Brain microvascular endothelial cell (primary cell): ENCODE data around the gene SMAD7.

Experiments
- DNase-seq: peaks from one replicate; pipeline ENCODE4 v3.0.0-alpha.2; 2020
- H3K27ac ChIP-seq: fragments of 250-450 bp; sonication (Bioruptor Pico); 2 replicates; pipeline ENCODE4 v1.5.1; 2020; ENCODE audit warnings: mild to moderate bottlenecking, moderate library complexity
- H3K27me3 ChIP-seq: fragments of 250-450 bp; sonication (Bioruptor Pico); replicated peaks from 2 replicates; pipeline ENCODE4 v1.5.1; 2020; ENCODE audit warnings: mild to moderate bottlenecking
- H3K36me3 ChIP-seq: fragments of 250-450 bp; sonication (Bioruptor Pico); replicated peaks from 2 replicates; pipeline ENCODE4 v1.5.1; 2020; ENCODE audit warnings: mild to moderate bottlenecking
- H3K4me3 ChIP-seq: 2 replicates; pipeline ENCODE4 v1.5.1; 2011; ENCODE audit warnings: low read depth, mild to moderate bottlenecking, control low read depth, low read length, moderate library complexity
- CTCF ChIP-seq: IDR thresholded peaks from 2 replicates; pipeline ENCODE4 v1.5.1; 2011; ENCODE audit warnings: low read depth, mild to moderate bottlenecking, moderate library complexity, low read length, control low read depth, inconsistent platforms; ENCODE audit errors: missing control alignments
- in situ Hi-C: cut with HindIII; loops from 2 replicates; pipeline ENCODE4 v1.10.0; 2017; ENCODE audit warnings: low sequenced_read_pairs, low pct_ligation_motif_present

SMAD7 gene

DNA sequence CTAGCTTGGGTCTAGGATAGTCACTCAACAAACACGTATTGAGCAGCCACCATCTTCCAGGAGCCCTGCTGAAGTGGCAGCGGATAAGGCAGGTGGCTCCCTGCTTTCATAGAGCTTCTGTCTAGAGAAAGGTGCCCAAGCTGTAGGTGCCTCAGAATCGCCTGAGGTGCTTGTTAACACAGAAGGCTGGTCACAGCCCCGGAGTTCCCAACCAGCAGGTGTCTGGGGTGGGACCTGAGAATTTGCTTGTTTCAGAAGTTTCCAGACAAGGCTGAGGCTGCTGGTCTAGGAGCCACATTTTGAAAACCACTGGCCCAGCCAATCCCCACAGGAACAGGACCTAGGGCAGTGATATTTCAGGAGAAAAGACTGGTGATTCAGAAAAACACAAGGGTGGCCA, 45.3 kb upstream of the SMAD7 start:
- no peak overlapping the region for H3K4me3 ChIP-seq
- DNase-seq = no peak
- no peaks in the 10 kb centered on the region for H3K36me3 ChIP-seq
- no peaks in the 10 kb centered on the region for H3K27me3 ChIP-seq
- in situ Hi-C loops = no loop called here
- H3K27ac ChIP-seq = no peak overlapping the region
- TF ChIP-seq CTCF = no peak

DNA sequence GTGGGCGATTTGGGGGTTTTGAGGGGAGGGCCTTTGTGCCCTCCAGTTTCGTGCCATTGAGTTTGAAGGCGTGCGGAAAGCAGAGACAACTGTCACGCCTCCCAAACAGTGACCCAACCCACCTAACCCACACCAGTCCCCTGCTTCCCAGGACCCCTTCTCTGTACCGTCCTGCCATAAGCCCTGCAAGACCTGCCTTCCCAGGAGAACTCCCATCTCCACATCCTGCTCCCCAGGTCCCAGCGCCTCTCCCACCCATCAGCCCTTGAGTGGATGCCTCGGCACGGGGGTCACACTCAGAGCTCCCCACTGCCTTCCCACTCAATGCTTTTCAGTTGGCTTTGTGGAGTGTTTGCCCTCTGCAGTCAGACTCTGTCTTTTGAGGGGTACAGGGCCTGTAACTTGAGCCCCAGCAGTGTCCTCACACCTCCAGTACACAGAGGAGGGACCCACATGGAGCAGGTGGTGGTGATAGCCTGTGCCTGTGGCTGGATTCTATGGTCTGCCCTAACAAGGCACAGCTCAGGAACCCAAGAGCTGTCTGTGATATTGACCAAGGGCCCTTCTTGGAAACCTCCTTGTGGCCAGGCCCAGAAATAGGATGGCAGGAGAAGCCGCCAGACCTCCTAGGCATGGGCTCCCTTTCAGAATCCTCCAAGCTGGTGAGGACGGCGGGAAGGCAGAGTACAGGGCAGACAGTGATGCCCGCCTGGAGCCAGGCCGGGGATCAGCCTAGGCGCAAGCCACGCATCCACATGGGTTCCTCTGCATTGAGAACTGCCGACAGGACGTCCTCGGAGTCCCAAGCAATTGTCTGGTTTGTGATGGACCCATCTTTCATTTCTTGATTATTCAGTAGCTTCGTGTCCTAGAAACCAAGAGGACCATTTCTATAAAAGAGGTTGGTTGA, 44.4 kb upstream of the SMAD7 start:
- no peaks in the 10 kb centered on the region for H3K36me3 ChIP-seq
- no peaks in the 10 kb centered on the region for H3K27me3 ChIP-seq
- no peak overlapping the region for H3K4me3 ChIP-seq
- H3K27ac ChIP-seq = no peak overlapping the region
- TF ChIP-seq CTCF = no peak
- no peak for DNase-seq
- in situ Hi-C loops = no loop called here

GRCh38 chr18:48994044-48994651, 43.4 kb upstream of the SMAD7 start:
- no peaks in the 10 kb centered on the region for H3K27me3 ChIP-seq
- no peak for TF ChIP-seq CTCF
- peak overlapping the region; percentile 42 for H3K27ac ChIP-seq

GRCh38 chr18:48993586-48993985, 42.8 kb upstream of the SMAD7 start:
- in situ Hi-C loops = no loop called here
- no peak for TF ChIP-seq CTCF
- Histone ChIP-seq H3K27me3 (no peaks in the 10 kb centered on the region), H3K36me3 (no peaks in the 10 kb centered on the region), H3K27ac (peak overlapping the region; percentile 10), H3K4me3 (no peak overlapping the region)
- DNase-seq = no peak

More at GRCh38 chr18:48994044-48994651, 43.4 kb upstream of the SMAD7 start:
- H3K4me3 ChIP-seq = no peak overlapping the region
- no peaks in the 10 kb centered on the region for H3K36me3 ChIP-seq
- in situ Hi-C loops = no loop called here
- peak; percentile 87 for DNase-seq

GRCh38 chr18:48992791-48993555, 42.2 kb upstream of the SMAD7 start:
- Histone ChIP-seq H3K36me3 (no peaks in the 10 kb centered on the region), H3K27me3 (no peaks in the 10 kb centered on the region), H3K27ac (no peak overlapping the region), H3K4me3 (no peak overlapping the region)
- in situ Hi-C loops = no loop called here
- TF ChIP-seq CTCF = no peak
- DNase-seq = no peak
